Measurements from ENCODE around the gene SLC11A2. TPM values are rescaled to one million over a fixed set of nuclear protein-coding genes. Genes with fewer than 3 reads are reported as not detected.

The SLC11A2 gene
- total RNA-seq, 1 experiment from 2014 or later: 47.9 TPM

DNA sequence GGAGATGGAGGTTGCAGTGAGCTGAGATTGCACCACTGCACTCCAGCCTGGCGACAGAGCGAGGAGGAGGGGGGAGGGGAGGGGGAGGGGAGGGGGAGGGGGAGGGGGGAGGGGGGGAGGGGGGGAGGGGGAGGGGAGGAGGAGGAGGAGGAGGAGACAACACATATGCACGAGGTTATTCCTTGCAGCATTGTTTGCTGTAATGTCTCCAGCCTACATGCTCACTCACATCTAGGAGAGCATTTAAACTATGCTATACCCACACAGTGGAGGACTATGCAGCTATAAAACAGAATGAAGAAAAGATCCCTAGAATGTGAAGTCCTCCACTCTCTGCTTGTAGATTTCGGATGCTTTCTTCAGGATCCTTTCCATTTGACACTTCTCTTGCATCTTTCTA, 77.4 kb downstream of the SLC11A2 start:
- H3K4me1 Mint-ChIP-seq: peaks cover 0 to 7% of the 10 kb centered on the region in 2 experiments; a peak in 2 of 4 replicates
- H2AK5ac ChIP-seq (ENCODE audit: insufficient read length, low read length): no peak overlapping the region
- no peaks in the 10 kb centered on the region for H3K27me3 Mint-ChIP-seq (ENCODE audit: low read depth)
- H3K4me2 ChIP-seq (ENCODE audit: insufficient read depth, insufficient read length, low read length): no peak overlapping the region
- no peaks in the 10 kb centered on the region for H3K27me3 ChIP-seq (ENCODE audit: insufficient read depth, low read length)
- no peak overlapping the region for H3T11ph ChIP-seq (ENCODE audit: low read length)
- no peaks in the 10 kb centered on the region for H4K20me1 ChIP-seq (ENCODE audit: control insufficient read depth, insufficient read depth, insufficient read length)
- no peak for TF ChIP-seq CTCF (conservative IDR thresholded peaks at IDR 0.05)
- no peaks in the 10 kb centered on the region for H3K79me1 ChIP-seq (ENCODE audit: insufficient read depth, low read depth, low read length, poor library complexity, severe bottlenecking)
- H3K23ac ChIP-seq (ENCODE audit: insufficient read length, low read depth, low read length): no peak overlapping the region
- no peak overlapping the region for H3K9ac ChIP-seq (ENCODE audit: extremely low read depth, insufficient read length, low read length)
- no peak overlapping the region for H3K18ac ChIP-seq (ENCODE audit: insufficient read length, low read depth, low read length)
- no peak overlapping the region for H3K4ac ChIP-seq (ENCODE audit: low read depth, low read length)
- H3K9me3 ChIP-seq (ENCODE audit: control insufficient read depth, low read depth, low read length): no peaks in the 10 kb centered on the region
- H3K27ac Mint-ChIP-seq: no peak overlapping the region
- no peak overlapping the region for H3K4me3 Mint-ChIP-seq
- H2BK120ac ChIP-seq (ENCODE audit: low read depth, low read length, poor library complexity, severe bottlenecking): no peak overlapping the region
- DNase-seq: no peak
- no peak overlapping the region for H3K27ac ChIP-seq (ENCODE audit: insufficient read length, low read depth, low read length)
- no peak overlapping the region for H4K91ac ChIP-seq (ENCODE audit: insufficient read length, low read depth, low read length)
- no peak overlapping the region for H2BK20ac ChIP-seq (ENCODE audit: low read depth, low read length, poor library complexity, severe bottlenecking)
- WGBS (ENCODE audit: extremely low coverage, insufficient read length, low lambda C conversion rate): no CpG with 5 or more reads among the region's 4 CpGs
- H4K5ac ChIP-seq (ENCODE audit: insufficient read length, low read depth, low read length): no peak overlapping the region
- H4K8ac ChIP-seq (replicated peaks; ENCODE audit: insufficient read length, low read depth, low read length): no peak overlapping the region
- no peak overlapping the region for H2BK15ac ChIP-seq (ENCODE audit: low read depth, low read length)
- H2AFZ ChIP-seq (ENCODE audit: low read length): no peak overlapping the region
- no peak overlapping the region for H2BK12ac ChIP-seq (ENCODE audit: insufficient read length, low read depth, low read length)
- no peaks in the 10 kb centered on the region; a peak in 1 of 7 replicates for H3K36me3 Mint-ChIP-seq (ENCODE audit: insufficient read depth in 1 of 3, low read depth in 3 of 3)
- no peak overlapping the region for H2BK5ac ChIP-seq (ENCODE audit: insufficient read length, low read length)
- no peak overlapping the region for H3K56ac ChIP-seq (ENCODE audit: insufficient read length, low read depth, low read length)
- no peak overlapping the region for H3K14ac ChIP-seq (ENCODE audit: insufficient read depth, low read length)
- H3K79me2 ChIP-seq (ENCODE audit: insufficient read depth, low read length): no peaks in the 10 kb centered on the region
- H3K23me2 ChIP-seq (ENCODE audit: insufficient read length, low read depth, low read length, poor library complexity, severe bottlenecking): no peaks in the 10 kb centered on the region
- no peaks in the 10 kb centered on the region for H3K4me1 ChIP-seq (ENCODE audit: insufficient read depth, low read length)
- H3K9me3 Mint-ChIP-seq: peaks cover 4 to 5% of the 10 kb centered on the region in 2 experiments; a peak in 2 of 5 replicates

Data from H9 (cell line).